ENCODE data around the gene LRCH3. TPM values are rescaled to one million over a fixed set of nuclear protein-coding genes. Genes with fewer than 3 reads are reported as not detected.

The LRCH3 gene
- total RNA-seq, 1 experiment from 2014 or later: 39.4 TPM

DNA sequence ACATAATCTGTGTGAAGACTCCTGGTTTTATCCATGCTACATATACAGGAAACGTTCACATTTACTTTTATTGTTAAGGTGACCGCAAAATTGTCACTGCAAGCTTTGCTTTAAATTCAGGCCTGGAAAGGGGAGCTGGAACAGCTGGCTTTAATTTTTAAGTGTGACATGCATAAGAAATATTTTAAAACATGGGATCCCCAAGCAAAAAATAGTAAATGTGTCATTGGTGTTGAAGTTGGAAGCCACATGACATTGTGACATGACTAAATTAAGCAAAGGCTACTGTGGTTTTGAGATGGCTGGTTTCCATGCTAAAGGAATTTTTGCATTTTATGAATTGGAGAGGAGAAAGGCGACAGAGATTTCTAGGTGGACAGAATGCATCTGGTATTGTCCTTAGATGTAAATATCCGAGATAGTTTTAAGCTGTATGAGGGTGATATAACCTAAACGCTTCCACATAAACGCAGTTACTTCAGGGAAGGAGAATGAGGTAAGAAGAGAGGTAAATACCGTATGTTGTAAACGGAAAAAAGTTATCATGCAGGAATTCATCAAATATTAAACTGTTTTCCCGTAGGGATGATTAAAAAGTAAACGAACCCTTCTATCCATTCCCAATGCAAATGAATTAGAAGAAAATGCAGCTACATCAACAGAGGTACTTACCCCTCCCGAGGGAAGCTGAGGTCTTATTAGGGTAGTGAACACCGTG lies 42.3 kb upstream of the LRCH3 start:
- H3K4me1 Mint-ChIP-seq (ENCODE audit: low read depth, unreplicated experiment): peaks cover 13% of the 10 kb centered on the region
- no TSS peak for BruUV-seq (replicated peaks)
- no peak for DNase-seq
- TF ChIP-seq, protein P1, sequence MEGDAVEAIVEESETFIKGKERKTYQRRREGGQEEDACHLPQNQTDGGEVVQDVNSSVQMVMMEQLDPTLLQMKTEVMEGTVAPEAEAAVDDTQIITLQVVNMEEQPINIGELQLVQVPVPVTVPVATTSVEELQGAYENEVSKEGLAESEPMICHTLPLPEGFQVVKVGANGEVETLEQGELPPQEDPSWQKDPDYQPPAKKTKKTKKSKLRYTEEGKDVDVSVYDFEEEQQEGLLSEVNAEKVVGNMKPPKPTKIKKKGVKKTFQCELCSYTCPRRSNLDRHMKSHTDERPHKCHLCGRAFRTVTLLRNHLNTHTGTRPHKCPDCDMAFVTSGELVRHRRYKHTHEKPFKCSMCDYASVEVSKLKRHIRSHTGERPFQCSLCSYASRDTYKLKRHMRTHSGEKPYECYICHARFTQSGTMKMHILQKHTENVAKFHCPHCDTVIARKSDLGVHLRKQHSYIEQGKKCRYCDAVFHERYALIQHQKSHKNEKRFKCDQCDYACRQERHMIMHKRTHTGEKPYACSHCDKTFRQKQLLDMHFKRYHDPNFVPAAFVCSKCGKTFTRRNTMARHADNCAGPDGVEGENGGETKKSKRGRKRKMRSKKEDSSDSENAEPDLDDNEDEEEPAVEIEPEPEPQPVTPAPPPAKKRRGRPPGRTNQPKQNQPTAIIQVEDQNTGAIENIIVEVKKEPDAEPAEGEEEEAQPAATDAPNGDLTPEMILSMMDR (IDR thresholded peaks at IDR 0.05; ENCODE audit: unreplicated experiment): no peak
- intact Hi-C loops (cut with micrococcal nuclease; ENCODE audit: unreplicated experiment): no loop called here
- H3K27ac Mint-ChIP-seq (ENCODE audit: unreplicated experiment): peak overlapping the region; percentile 66
- CTCF ChIA-PET: interaction anchor here (0.6 kb wide), 2 partner anchors 39 to 113 kb away, joined by 3 read pairs; no protein-coding TSS in a partner anchor
- H3K36me3 Mint-ChIP-seq (ENCODE audit: insufficient read depth, unreplicated experiment): peaks cover 30% of the 10 kb centered on the region
- peak overlapping the region; percentile 87 for H3K4me3 Mint-ChIP-seq (ENCODE audit: low read depth, unreplicated experiment)
- no peaks in the 10 kb centered on the region for H3K27me3 Mint-ChIP-seq (ENCODE audit: unreplicated experiment)
- no peaks in the 10 kb centered on the region for H3K9me3 Mint-ChIP-seq (ENCODE audit: low read depth, unreplicated experiment)

DNA sequence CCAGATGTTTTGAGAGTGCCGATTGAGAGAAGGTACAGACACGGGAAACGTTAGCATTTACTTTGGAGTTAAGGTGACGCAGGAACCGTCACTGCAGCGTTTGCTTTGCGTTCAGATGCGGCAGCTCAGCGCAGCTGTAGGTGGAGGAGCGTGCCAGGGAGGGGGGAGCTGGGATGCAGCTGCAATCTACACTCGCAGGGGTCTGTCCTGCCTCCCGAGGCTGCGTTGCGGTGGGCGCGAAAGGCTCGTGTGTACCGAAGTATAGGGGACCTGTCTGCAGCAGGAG lies 41.8 kb upstream of the LRCH3 start:
- no TSS peak for BruUV-seq (replicated peaks)

DNA sequence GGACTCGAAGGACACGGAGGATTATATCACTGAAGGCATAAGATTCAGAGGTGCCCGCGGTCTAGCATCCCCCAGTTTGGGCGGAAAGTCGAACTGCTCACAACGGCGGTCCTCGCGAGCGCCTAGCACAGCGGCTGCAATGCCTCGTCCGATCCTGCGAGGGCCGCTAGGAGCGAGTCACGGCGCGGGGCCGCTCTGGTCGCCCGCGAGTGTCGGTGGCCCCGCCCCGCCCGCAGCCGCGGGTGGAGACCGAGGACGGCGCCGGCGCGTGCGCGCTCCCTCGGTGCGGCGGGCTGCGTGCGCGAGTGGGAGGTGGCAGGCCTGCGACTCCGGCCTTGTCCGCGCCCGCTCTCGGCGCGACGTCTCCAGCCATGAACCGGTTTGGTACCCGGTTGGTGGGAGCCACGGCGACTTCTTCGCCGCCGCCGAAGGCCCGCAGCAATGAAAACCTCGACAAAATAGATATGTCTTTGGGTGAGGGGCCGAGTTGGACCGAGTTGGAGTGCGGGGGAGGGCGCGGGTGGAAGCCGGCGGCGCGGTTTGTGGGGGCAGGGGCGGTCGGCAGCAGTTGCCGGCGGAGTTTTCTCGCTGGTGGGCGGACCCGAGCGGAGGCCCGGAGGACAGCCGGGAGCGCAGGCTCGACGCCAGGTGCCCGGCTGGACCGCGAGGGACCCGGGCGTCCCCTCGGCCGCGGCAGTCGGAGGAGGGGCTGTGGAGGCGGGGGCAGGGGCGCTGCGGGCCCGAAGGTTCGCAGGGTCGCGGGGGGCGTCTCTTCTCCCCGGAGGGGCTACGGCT lies 41.3 kb upstream of the LRCH3 start, which contains the start of gene FYTTD1:
FYTTD1 (plus strand) TSS at position 283 of the 795 bp plus-strand sequence; CDS start at position 372, 89 bp downstream.
- Mint-ChIP-seq H3K36me3 (ENCODE audit: insufficient read depth, unreplicated experiment) (peaks cover 30% of the 10 kb centered on the region), H3K9me3 (ENCODE audit: low read depth, unreplicated experiment) (no peaks in the 10 kb centered on the region), H3K27ac (ENCODE audit: unreplicated experiment) (peak within 1 kb of the TSS; percentile 70), H3K27me3 (ENCODE audit: unreplicated experiment) (no peaks in the 10 kb centered on the region), H3K4me3 (ENCODE audit: low read depth, unreplicated experiment) (peak within 1 kb of the TSS; percentile 87), H3K4me1 (ENCODE audit: low read depth, unreplicated experiment) (peaks cover 13% of the 10 kb centered on the region)
- TF ChIP-seq, protein P1 (IDR thresholded peaks at IDR 0.05; ENCODE audit: unreplicated experiment): no peak
- intact Hi-C loops (cut with micrococcal nuclease; ENCODE audit: unreplicated experiment): no loop called here
- CTCF ChIA-PET: interaction anchor here (0.6 kb wide), 2 partner anchors 12 to 71 kb away, joined by 3 to 4 read pairs; no protein-coding TSS in a partner anchor
- DNase-seq: peak; percentile 87
- BruUV-seq (replicated peaks): no TSS peak

More for the DNA sequence above, 41.8 kb upstream of the LRCH3 start:
- TF ChIP-seq, protein P1 (IDR thresholded peaks at IDR 0.05; ENCODE audit: unreplicated experiment): no peak
- CTCF ChIA-PET: interaction anchor here (0.6 kb wide), 1 partner anchor 38 kb away, joined by 3 read pairs; no protein-coding TSS in a partner anchor
- no peak for DNase-seq
- intact Hi-C loops (cut with micrococcal nuclease; ENCODE audit: unreplicated experiment): no loop called here
- H3K27me3 Mint-ChIP-seq (ENCODE audit: unreplicated experiment): no peaks in the 10 kb centered on the region
- peak overlapping the region; percentile 66 for H3K27ac Mint-ChIP-seq (ENCODE audit: unreplicated experiment)
- peaks cover 13% of the 10 kb centered on the region for H3K4me1 Mint-ChIP-seq (ENCODE audit: low read depth, unreplicated experiment)
- peak overlapping the region; percentile 87 for H3K4me3 Mint-ChIP-seq (ENCODE audit: low read depth, unreplicated experiment)
- no peaks in the 10 kb centered on the region for H3K9me3 Mint-ChIP-seq (ENCODE audit: low read depth, unreplicated experiment)
- H3K36me3 Mint-ChIP-seq (ENCODE audit: insufficient read depth, unreplicated experiment): peaks cover 30% of the 10 kb centered on the region

DNA sequence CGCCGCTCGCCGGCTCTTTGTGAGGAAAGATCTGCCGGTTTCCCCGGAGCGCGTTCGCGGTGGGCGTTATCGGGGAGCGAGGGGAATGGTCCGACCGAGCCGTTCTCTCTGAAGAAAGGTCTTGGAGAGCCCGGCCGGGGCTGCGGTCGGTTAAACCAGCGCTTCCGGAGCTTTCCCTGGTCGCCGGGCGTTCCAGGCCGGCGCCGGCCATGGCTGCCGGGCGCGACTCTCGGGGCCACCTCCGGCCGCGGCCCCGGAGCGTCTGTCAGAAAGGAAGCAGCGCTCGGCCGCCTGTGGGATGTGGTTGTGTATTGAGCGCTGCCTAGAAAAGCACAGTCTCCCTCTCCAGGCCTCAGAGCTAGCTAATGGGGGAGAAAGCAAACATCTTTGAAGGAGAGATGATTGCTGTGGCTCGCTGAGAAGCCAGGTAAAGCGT lies 40.6 kb upstream of the LRCH3 start:
- H3K36me3 Mint-ChIP-seq (ENCODE audit: insufficient read depth, unreplicated experiment): peaks cover 30% of the 10 kb centered on the region
- no peaks in the 10 kb centered on the region for H3K27me3 Mint-ChIP-seq (ENCODE audit: unreplicated experiment)
- no TSS peak for BruUV-seq (replicated peaks)
- CTCF ChIA-PET: interaction anchor here (0.6 kb wide), 2 partner anchors 12 to 71 kb away, joined by 3 to 4 read pairs; no protein-coding TSS in a partner anchor
- H3K4me1 Mint-ChIP-seq (ENCODE audit: low read depth, unreplicated experiment): peaks cover 13% of the 10 kb centered on the region
- H3K4me3 Mint-ChIP-seq (ENCODE audit: low read depth, unreplicated experiment): peak overlapping the region; percentile 87
- TF ChIP-seq, protein P1 (IDR thresholded peaks at IDR 0.05; ENCODE audit: unreplicated experiment): no peak
- H3K9me3 Mint-ChIP-seq (ENCODE audit: low read depth, unreplicated experiment): no peaks in the 10 kb centered on the region
- H3K27ac Mint-ChIP-seq (ENCODE audit: unreplicated experiment): peak overlapping the region; percentile 70
- intact Hi-C loops (cut with micrococcal nuclease; ENCODE audit: unreplicated experiment): no loop called here
- DNase-seq: peak; percentile 54

Measured in Calu3 (cell line).